GM12878 (cell line): ENCODE data around the gene LRP1B. TPM values are rescaled to one million over a fixed set of nuclear protein-coding genes. Genes with fewer than 3 reads are reported as not detected.

Source experiments
- BCL3 ChIP-seq: IDR thresholded peaks from 2 replicates; pipeline ENCODE4 v1.6.1; 2011; ENCODE audit warnings: borderline replicate concordance, low read depth, mild to moderate bottlenecking, moderate library complexity, low read length; ENCODE audit not compliant: insufficient read depth, poor library complexity, severe bottlenecking
- CHD4 ChIP-seq: fragments of 200-600 bp; sonication (generic); IDR thresholded peaks from 2 replicates; pipeline ENCODE4 v1.6.1; 2016; ENCODE audit warnings: mild to moderate bottlenecking
- MXI1 ChIP-seq: fragments of 150-350 bp; IDR thresholded peaks from 2 replicates; pipeline ENCODE4 v1.6.1; 2011; ENCODE audit warnings: low read depth, mild to moderate bottlenecking, inconsistent platforms, low read length, improper control_type of control experiment
- SKIL ChIP-seq: fragments of 450-650 bp; IDR thresholded peaks from 2 replicates; pipeline ENCODE4 v1.6.1; 2017; ENCODE audit warnings: mild to moderate bottlenecking, low read depth, inconsistent platforms; ENCODE audit not compliant: poor library complexity, severe bottlenecking
- ZNF592 ChIP-seq: fragments of 450-650 bp; IDR thresholded peaks from 2 replicates; pipeline ENCODE4 v1.6.1; 2017; ENCODE audit warnings: mild to moderate bottlenecking, moderate library complexity
- polyA plus RNA-seq, 11 experiments: library from polyadenylated mRNA; depleted of rRNA in 4 of 11; unstranded in 6 of 11; stranded (reverse) in 5 of 11; fragments of >200 nt; fragmentation: Nextera tagmentation in 4 of 11; fragmentation: Illumina TruSeq in 1 of 11; extraction: Ambion mirVana in 4 of 11; extraction: Trizol in 1 of 11; gene quantifications; 1 replicate in 1 of 11; 2 replicates in 10 of 11; pipeline versions ENCODE4 v1.2.1 to v1.2.3, GENCODE V29; 2011 to 2016; ENCODE audit warnings: inconsistent platforms in 2 of 11, missing spikeins in 2 of 11, low read depth in 1 of 11
- total RNA-seq, 4 experiments: library from RNA; depleted of rRNA in 3 of 4; stranded (reverse); fragments of >200 nt in 3 of 4; fragmentation: Illumina TruSeq in 1 of 4; extraction: Trizol in 1 of 4; gene quantifications; 2 replicates each; pipeline versions ENCODE4 v1.2.1 to v1.2.3, GENCODE V29; 2013 to 2021

LRP1B gene
- total and polyA plus RNA-seq, 10 of the 15 experiments (the other 5 are each of a cell fraction or from before 2014, with no cell fraction given) = under 0.01 to 0.06 (median 0.03) TPM; not detected in 5

GRCh38 chr2:142038826-142039225 is 92.0 kb downstream of the LRP1B start (continued):
- TF ChIP-seq SKIL (no peak), MXI1 (no peak), CHD4 (no peak), ZNF592 (no peak), BCL3 (no peak)
